T-helper 1 cell (primary cell): Measurements from ENCODE around the gene VRK3.
"Not testable (repeated sequence)": the region's sequence is repeated elsewhere in the genome, so short reads cannot be mapped to it uniquely, and the experiment has no call there.

ENCODE experiments used
- DNase-seq, 5 donors: peaks; one replicate each; pipeline ENCODE4 v3.0.0-alpha.2; 2012 to 2020
- total RNA-seq, 4 donors: gene quantifications; one replicate each; lab custom pipeline; 2026; lab: John Stamatoyannopoulos, UW

VRK3 gene, protein sequence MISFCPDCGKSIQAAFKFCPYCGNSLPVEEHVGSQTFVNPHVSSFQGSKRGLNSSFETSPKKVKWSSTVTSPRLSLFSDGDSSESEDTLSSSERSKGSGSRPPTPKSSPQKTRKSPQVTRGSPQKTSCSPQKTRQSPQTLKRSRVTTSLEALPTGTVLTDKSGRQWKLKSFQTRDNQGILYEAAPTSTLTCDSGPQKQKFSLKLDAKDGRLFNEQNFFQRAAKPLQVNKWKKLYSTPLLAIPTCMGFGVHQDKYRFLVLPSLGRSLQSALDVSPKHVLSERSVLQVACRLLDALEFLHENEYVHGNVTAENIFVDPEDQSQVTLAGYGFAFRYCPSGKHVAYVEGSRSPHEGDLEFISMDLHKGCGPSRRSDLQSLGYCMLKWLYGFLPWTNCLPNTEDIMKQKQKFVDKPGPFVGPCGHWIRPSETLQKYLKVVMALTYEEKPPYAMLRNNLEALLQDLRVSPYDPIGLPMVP
- 43.0 to 68.3 (median 64.8) reads per million in 4 donors for total RNA-seq

DNA sequence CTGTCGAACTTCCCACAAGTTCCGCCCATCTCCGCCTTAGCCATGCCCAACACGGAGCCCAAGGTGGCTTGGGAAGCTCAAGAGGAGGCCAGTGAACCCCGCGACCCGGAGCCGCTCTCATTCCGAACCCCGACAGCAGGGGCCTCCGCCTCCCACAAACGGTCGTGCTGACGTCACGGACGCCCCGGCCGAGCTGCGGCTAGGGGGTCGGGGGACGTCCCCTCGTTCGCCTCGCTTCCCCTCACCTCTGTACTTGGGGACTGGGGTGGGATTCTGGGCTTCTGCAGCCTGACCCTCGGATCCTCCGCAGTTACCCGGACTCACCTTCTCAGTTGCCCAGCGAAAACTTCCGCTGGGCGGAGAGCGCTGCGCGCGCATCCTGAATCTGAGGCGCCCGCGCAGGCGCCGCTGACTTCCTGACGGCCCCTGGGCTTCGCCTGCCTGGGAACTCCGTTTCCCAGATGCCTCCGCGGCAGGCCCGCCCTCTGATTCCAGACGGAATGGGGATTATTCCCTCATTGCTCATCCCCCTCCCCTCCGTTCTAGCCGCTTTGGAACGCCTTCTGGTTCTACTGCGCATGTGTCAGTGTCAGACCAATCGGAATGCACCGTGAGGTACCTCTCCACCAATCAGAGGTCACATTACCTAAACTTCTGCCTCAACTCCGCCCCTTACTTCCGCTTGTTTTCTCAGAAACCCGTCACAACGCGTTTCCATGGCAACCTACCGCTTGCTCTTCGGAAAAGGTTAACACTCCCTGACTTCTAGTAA lies at the start of gene VRK3:
Gene VRK3, minus strand, starts transcription at position 351 of the 772 bp plus-strand sequence. CDS start 9,210 bp downstream, outside the sequence.
- peak; percentile 97 to 100 (median 98) for DNase-seq

GRCh38 chr19:50068382-50068781 lies 43.2 kb upstream of the VRK3 start:
- DNase-seq = not testable (repeated sequence)

- DNase-seq = no peak
These were observed 42.4 kb upstream of the VRK3 start for GRCh38 chr19:50067575-50067974.

GRCh38 chr19:50065938-50066337 lies 40.8 kb upstream of the VRK3 start:
- no peak for DNase-seq

- no peak for DNase-seq
These were observed 36.5 kb upstream of the VRK3 start for GRCh38 chr19:50061650-50062049.

GRCh38 chr19:50060107-50060506 lies 34.9 kb upstream of the VRK3 start:
- no peak for DNase-seq

DNA sequence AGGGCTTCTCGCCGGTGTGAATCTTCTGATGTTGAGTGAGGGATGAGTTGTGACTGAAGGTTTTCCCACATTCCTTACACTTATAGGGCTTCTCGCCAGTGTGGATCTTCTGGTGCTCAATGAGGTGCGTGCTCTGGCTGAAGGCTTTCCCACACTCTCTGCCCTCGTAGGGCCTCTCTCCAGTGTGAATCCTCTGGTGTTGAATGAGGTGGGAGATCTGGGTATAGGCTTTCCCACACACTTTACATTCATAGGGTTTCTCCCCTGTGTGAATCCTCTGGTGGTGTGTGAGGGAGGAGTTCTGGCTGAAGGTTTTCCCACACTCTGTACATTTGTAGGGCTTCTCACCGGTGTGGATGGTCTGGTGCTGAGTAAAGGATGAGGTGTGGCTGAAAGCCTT lies 33.9 kb upstream of the VRK3 start:
- no peak for DNase-seq

DNA sequence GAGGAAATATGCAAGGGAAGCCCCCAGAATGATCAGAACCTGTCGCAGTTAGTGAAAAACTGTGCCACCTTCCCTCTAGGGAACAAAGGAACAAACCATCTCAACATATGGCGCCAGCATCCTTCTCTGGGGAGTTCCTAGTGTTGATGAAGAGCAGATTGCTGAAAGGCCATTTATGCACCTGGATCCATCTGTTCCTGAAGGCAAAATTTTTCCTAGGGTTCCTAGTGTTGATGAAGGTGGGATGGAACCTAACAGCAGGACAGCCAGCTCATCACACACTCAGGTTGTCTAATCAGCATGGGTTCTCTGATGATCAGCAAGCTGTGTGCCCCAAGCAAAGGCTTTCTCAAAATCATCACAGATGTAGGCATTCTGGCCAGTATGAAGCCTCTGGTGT lies 33.3 kb upstream of the VRK3 start:
- no peak for DNase-seq

DNA sequence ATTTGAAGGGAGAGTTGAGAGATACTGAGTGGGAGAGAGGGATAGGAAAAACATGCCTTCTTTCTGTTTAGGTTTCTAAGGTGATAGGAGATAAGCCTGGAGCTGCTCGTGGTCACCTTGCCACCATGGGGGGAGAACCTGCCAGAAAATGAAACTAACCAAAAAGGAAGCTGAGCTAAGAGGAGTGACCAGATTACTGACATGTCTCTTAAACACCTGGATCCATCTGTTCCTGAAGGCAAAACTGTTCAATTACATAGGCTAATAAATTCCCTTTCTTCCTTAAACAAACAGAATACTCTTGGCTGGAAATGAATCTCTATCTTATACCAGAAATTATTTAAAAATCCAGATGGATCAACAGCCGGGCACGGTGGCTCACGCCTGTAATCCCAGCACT lies 27.9 kb upstream of the VRK3 start:
- DNase-seq = no peak

DNA sequence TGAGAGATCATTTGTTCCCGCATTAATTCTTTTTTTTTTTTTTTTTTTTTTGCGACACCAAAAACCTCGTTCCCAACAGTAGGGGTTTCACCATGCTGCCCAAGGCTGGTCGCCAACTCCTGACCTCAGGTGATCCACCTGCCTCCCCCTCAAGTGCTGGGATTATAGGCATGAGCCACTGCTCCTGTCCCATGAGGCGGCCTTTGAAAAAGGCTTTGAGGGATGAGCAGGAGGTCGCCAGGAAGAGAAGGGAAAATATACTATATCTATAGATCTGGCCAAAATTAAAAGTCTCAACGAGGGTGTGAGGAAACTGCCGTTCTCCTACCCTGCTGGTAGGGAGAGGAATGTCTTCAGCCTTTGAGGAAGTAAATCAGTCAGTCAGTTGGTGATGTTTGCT lies 26.8 kb upstream of the VRK3 start:
- DNase-seq = no peak

DNA sequence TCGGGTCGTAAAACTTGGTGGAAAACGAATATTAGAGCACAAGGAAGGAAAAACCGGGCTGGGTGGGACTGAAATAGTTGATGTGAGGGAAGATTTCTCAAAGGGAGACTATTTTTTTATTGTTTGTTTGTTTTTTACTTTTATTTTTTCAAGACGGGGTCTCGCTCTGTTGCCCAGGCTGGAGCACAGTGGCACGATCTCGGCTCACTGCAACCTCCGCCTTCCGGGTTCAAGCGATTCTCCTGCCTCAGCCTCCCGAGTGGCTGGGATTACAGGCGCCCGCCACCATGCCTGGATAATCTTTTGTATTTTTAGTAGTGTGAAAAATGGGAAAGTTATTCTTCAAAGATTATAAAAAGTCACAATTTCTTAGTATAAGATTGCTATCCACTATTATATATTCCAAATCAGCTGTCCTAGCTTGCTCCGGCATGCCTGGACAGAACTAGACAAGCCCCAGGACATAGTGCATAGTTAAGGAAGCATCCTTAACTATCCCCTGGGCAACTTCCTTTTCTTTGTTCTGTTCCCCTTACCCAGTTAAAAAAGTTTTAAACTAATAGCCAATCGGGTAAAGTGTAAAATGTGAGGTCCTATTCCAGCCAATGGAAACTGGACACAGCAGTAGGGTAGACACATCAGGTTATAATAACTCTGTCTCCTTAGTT lies 26.2 kb upstream of the VRK3 start:
- not testable (repeated sequence) for DNase-seq

DNA sequence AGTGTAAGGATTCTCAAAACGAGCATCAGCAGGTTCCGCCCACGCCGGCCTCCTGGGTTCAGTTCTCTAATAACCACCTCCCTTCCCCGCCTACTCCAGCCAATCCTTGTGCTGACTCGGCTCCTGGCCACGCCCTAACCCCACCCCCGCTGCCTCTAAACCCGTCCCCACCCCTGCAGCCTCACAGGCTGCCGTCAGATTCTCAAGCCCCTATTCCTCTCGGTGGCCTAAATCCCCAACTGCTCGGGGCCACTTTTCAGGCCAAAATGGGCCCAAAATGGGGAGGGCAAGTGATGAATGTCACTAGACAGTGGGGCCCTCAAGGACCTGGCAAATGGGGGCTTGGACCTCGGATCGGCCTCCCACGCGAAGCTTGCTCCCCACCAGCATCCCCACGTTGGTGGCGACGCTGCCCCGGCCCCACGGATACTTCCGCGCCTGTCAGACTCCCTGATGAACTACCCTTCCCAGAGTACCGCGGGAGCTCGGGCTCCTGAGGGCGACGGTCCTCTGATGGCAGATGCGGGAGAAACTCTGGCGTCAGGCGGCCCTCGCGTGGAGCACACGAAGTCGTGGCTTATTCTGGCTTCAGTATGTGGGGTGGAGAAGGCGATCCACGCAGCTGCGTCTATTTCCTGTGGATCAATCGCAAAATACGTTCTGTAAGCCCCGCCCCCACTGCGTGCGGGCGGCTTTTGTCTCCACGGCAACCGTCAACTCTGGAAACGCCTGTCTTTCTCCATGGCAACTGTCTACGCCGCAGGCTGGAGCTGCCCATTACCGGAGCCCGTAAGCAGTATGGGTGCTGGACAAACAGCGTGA lies 25.4 kb upstream of the VRK3 start:
- DNase-seq = peak; percentile 67 to 84 (median 76)

DNA sequence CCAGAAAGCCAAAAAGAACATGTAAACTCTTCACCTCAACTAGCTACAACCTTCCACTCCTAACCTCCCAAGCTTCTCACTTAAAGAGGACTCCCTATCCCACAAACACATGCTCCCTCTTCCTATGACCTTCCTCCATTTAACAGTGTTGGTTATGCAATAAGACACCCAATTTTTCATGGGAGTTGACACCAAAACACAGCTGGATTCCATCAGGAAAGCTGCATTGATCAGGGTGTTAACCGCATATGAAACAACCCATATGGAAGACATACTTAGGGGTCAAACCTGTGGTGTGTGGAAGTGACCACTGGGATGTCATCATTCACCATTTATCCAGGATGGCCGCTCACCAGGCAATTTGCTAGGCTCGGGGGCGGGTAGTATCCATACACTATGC lies 22.5 kb upstream of the VRK3 start:
- no peak for DNase-seq

DNA sequence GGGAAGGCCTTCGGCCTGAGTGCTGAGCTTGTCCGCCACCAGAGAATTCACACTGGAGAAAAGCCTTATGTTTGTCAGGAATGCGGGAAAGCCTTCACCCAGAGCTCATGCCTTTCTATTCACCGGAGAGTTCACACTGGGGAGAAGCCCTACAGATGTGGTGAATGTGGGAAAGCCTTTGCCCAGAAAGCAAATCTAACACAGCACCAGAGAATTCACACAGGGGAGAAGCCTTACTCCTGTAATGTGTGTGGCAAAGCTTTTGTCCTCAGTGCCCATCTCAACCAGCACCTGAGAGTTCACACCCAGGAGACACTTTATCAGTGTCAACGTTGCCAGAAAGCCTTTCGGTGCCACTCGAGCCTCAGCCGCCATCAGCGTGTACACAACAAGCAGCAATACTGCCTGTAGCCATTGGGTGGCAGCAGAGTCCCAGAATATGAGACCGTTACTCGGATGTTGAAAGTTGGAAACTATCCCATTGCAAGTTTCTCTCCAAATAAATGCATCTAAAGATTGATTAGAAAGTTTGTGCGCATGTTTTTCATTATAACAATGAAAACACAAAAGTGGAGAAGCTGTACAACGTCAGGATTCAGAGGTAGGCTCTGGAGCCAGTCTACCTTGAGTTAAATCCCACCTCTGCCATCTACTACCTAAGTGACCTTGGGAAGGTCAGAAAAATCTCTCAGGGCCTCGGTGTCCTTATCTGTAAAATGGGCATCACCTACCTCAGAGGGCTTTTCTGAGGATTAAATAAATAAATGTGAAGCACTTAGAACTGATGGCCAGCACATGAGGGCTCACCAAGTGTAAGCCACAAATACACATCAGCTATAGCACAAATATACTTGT lies 21.7 kb upstream of the VRK3 start:
- DNase-seq = peak in 4 of 5 donors; percentile 31 to 60 (median 42)

DNA sequence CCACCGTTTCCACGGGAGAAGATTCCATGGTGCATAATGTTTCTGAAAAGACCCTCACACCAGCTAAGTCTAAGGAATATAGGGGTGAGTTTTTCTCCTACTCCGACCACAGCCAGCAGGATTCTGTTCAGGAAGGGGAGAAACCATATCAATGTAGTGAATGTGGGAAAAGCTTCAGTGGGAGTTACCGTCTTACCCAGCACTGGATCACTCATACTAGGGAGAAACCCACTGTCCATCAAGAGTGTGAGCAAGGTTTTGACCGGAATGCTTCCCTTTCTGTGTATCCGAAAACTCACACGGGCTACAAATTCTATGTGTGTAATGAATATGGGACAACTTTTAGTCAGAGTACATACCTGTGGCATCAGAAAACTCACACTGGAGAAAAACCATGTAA lies 19.8 kb upstream of the VRK3 start:
- DNase-seq = no peak

- no peak for DNase-seq
These were observed 18.8 kb upstream of the VRK3 start for GRCh38 chr19:50043967-50044366.

DNA sequence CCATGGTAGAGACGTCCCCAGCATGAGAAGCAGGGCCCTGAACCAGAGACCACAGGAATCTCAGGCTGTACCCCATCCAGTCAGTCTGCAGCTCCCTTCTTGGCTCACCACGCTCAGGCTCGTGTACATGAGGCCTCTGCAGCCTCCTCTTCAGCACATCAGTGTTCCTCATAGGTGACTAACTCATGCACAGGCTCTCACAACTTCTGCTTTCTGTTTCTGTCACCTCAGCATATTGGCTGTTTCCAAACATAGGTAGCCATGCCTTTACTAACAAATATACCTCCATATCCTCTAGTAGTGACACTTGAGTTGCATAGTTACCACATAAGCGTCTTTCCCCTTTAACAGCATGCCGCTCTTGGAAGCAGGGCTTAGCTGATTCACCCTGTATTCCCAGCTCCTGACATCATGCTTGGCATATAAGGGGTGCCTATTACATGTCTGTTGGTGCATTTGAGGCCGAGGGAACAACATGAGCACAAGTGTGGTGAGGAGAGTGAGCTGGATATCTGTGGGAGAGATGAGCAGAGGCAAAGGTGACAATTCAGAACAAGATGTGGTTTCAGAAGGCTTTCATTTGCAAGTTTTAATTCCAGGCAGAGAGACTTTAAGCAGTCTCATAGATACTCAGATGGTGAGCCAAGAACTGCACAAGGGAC lies 17.3 kb upstream of the VRK3 start:
- no peak for DNase-seq

- no peak for DNase-seq
These were observed 15.8 kb upstream of the VRK3 start for GRCh38 chr19:50040967-50041366.

DNA sequence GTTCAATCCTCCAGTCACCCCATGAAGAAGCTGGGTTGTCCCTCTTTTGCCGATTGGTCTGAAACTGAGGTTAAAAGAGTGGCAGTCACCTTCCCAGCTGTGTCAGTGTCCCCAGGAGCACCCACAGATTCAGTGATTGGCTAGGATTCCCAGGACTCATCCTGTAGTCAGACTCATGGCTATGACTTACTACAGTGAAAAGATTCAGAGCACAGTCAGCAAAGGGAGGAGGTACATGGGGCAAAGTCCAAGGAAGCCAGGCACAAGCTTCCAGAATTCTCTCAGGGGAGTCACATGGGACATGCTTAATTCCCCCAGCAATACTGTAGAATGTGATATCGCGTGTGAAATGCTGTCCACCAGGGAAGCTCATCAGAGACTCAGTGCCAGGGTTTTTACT lies 14.8 kb upstream of the VRK3 start:
- no peak for DNase-seq

GRCh38 chr19:50036908-50037307 lies 11.7 kb upstream of the VRK3 start:
- no peak for DNase-seq

DNA sequence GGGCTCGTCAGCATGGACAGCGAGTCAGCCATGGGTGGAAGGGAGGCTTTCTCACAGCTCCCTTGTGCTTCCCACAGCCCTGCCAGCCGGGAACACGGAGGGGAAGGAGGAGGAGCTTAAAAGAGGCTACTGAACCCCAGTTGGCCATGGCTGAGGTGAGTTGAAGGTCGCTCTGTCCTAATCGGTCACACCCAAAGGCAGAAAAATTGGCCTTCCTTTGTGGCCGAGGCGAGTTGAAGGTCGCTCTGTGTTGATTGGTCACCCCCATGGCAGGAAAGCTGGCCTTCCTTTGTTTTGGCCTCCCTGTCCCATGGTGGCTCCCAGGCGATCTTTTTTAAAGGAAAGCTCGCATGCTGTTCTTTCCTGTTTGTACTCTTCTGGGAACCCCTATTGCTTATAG lies 5.8 kb upstream of the VRK3 start:
- DNase-seq = no peak
